ENCODE results near the gene PEX12. TPM values are rescaled to one million over a fixed set of nuclear protein-coding genes. Genes with fewer than 3 reads are reported as not detected.

PEX12 gene
- total and polyA plus RNA-seq, 9 of the 15 experiments (the other 6 are each of a cell fraction or from before 2014, with no cell fraction given) = 4.0 to 12.4 (median 6.4) TPM

- no TSS peak for BruUV-seq (replicated peaks)
- 51% methylated on average over 3 of the region's 3 CpGs for WGBS (ENCODE audit: insufficient coverage, low coverage, missing lambda C conversion rate)
- Histone ChIP-seq H4K20me1 (replicated peaks; ENCODE audit: control insufficient read depth, insufficient read depth, low read length) (no peaks in the 10 kb centered on the region), H3K4me3 (no peak overlapping the region), H3K9me3 (replicated peaks; ENCODE audit: control insufficient read depth, insufficient read depth, low read depth, low read length) (no peaks in the 10 kb centered on the region), H3K27ac (ENCODE audit: extremely low read depth, low read depth, low read length) (no peak overlapping the region), H3K36me3 (ENCODE audit: control insufficient read depth, insufficient read depth, low read length) (no peaks in the 10 kb centered on the region; the same call in 1 of the 3 replicates), H3K9me1 (ENCODE audit: control insufficient read depth, insufficient read depth, low read length) (no peaks in the 10 kb centered on the region), H3K27me3 (ENCODE audit: control insufficient read depth in 2 of 2, insufficient read depth in 2 of 2, low read length in 2 of 2) (no peaks in the 10 kb centered on the region), H3K79me2 (ENCODE audit: control insufficient read depth, insufficient read depth, low read length) (peaks cover 4% of the 10 kb centered on the region; the same call in 1 of the 3 replicates), H2AFZ (ENCODE audit: low read depth, low read length) (no peak overlapping the region), H3K9ac (ENCODE audit: insufficient read depth in 1 of 2, low read depth in 2 of 2, low read length in 2 of 2) (peak overlapping the region; percentile 4 to 30; a peak in 1 of 4 replicates), H3K4me1 (replicated peaks in 1 of 2; ENCODE audit: control insufficient read depth in 2 of 2, insufficient read depth in 2 of 2, low read length in 2 of 2) (peaks cover 5 to 27% of the 10 kb centered on the region in 2 experiments), H3K4me2 (ENCODE audit: insufficient read depth, low read length) (peak overlapping the region; percentile 62)
- FAIRE-seq (peak; percentile 70), DNase-seq (ENCODE audit: extremely low read depth in 1 of 4, low spot score in 3 of 4) (no peak), ATAC-seq (no peak)
- POLR2A ChIA-PET = interaction anchor here (0.8 to 1.1 kb wide), 2 partner anchors 34 to 46 kb away, joined by 3 to 5 read pairs; no protein-coding TSS in a partner anchor
- in situ Hi-C loops (cut with MboI) = loop anchor here (5.0 kb wide), 1 partner anchor 190 kb away; no protein-coding TSS in a partner anchor
- intact Hi-C loops (cut with micrococcal nuclease) = loop anchor here (2.0 to 5.0 kb wide), 2 partner anchors 175 to 189 kb away; partner anchors contain the start of gene RASL10B
- CTCF ChIA-PET (ENCODE audit: low intra/inter-chr PET ratio) = interaction anchor here (1.2 kb wide), 1 partner anchor 190 kb away, joined by 4 read pairs; no protein-coding TSS in a partner anchor
- TF ChIP-seq NFE2 (IDR thresholded peaks at IDR 0.05; ENCODE audit: low read depth) (peak; percentile 17; the same call in 1 of the 2 replicates), RBFOX2 (IDR thresholded peaks at IDR 0.05; ENCODE audit: low read depth, low read length) (no peak), ZBTB34 (CRISPR knock-in tag; IDR thresholded peaks at IDR 0.05) (no peak), ZNF589 (CRISPR knock-in tag; IDR thresholded peaks at IDR 0.05; ENCODE audit: low read depth) (no peak), XRCC4 (IDR thresholded peaks at IDR 0.05; ENCODE audit: extremely low read depth, insufficient read depth, insufficient read length) (no peak), NR2C2 (CRISPR knock-in tag; IDR thresholded peaks at IDR 0.05) (no peak), NR2C2 (tag; IDR thresholded peaks at IDR 0.05) (no peak), MAFG (tag; conservative IDR thresholded peaks at IDR 0.05) (peak; percentile 51), CSDE1 (IDR thresholded peaks at IDR 0.05) (no peak), SMAD4 (CRISPR knock-in tag; conservative IDR thresholded peaks at IDR 0.05) (no peak), HNRNPUL1 (IDR thresholded peaks at IDR 0.05; ENCODE audit: low read length) (no peak), FOXO4 (CRISPR knock-in tag; IDR thresholded peaks at IDR 0.05) (no peak), ZNF830 (CRISPR knock-in tag; IDR thresholded peaks at IDR 0.05) (no peak), NFRKB (IDR thresholded peaks at IDR 0.05; ENCODE audit: low read depth) (no peak), ZBED1 (IDR thresholded peaks at IDR 0.05) (no peak), EHMT2 (IDR thresholded peaks at IDR 0.05) (no peak), ATF1 (CRISPR knock-in tag; IDR thresholded peaks at IDR 0.05) (no peak), ATF1 (tag; IDR thresholded peaks at IDR 0.05) (no peak), BCOR (IDR thresholded peaks at IDR 0.05) (no peak), ZNF316 (IDR thresholded peaks at IDR 0.05) (peak; percentile 69), POLR2G (IDR thresholded peaks at IDR 0.05; ENCODE audit: low read depth, low read length) (no peak), FOXK2 (conservative IDR thresholded peaks at IDR 0.05 in 1 of 2, IDR thresholded peaks at IDR 0.05 in 1 of 2; ENCODE audit: low read depth in 2 of 2) (no peak), SNRNP70 (optimal IDR thresholded peaks at IDR 0.05; ENCODE audit: low read depth, low read length) (no peak), BMI1 (IDR thresholded peaks at IDR 0.05; ENCODE audit: low read length) (no peak)
These were observed 21.0 kb downstream of the PEX12 start for GRCh38 chr17:35557353-35557752.

Measured in K562 (cell line).